DND-41 (cell line): ENCODE data around the gene MGP.

ENCODE experiments used
- CTCF ChIP-seq: IDR thresholded peaks from 2 replicates; pipeline ENCODE4 v1.5.1; 2012; ENCODE audit warnings: borderline replicate concordance, low read length, moderate library complexity, mild to moderate bottlenecking; ENCODE audit not compliant: poor library complexity, severe bottlenecking; ENCODE audit errors: extremely low read depth
- EZH2 ChIP-seq: IDR thresholded peaks from 3 replicates; pipeline ENCODE4 v1.6.1; 2012; ENCODE audit warnings: borderline replicate concordance, low read depth, mild to moderate bottlenecking, moderate library complexity, low read length, inconsistent platforms; ENCODE audit not compliant: severe bottlenecking

- TF ChIP-seq CTCF (no peak), EZH2 (no peak)
These were observed 38.3 kb upstream of the MGP start for GRCh38 chr12:14923944-14924343.
